ENCODE data around the gene PRDM16. TPM values are rescaled to one million over a fixed set of nuclear protein-coding genes. Genes with fewer than 3 reads are reported as not detected.

Gene PRDM16
- total RNA-seq, 4 donors from 2014 or later: 0.26 to 7.7 (median 0.35) TPM; not detected in 1

GRCh38 chr1:3318329-3318728, 249.3 kb downstream of the PRDM16 start:
- no peak overlapping the region for H3K27ac ChIP-seq
- H3K36me3 ChIP-seq: no peaks in the 10 kb centered on the region
- no peak for DNase-seq
- TF ChIP-seq CTCF (IDR thresholded peaks at IDR 0.05) (no peak), POLR2A (IDR thresholded peaks at IDR 0.05) (no peak)
- no peak overlapping the region for H3K4me3 ChIP-seq
- no peaks in the 10 kb centered on the region for H3K27me3 ChIP-seq
- H3K9me3 ChIP-seq: no peaks in the 10 kb centered on the region
- H3K4me1 ChIP-seq: peaks cover 9 to 18% of the 10 kb centered on the region in 2 donors
- intact Hi-C loops (cut with DNase I; ENCODE audit: low total_unique reads): no loop called here

- no peaks in the 10 kb centered on the region for H3K36me3 ChIP-seq
- H3K4me1 ChIP-seq: peaks cover 5 to 12% of the 10 kb centered on the region in 2 donors
- no peak for TF ChIP-seq POLR2A (IDR thresholded peaks at IDR 0.05)
- peak; percentile 45 to 61 (median 55) for TF ChIP-seq CTCF (IDR thresholded peaks at IDR 0.05)
- DNase-seq: peak in 1 of 2 donors; percentile 34
- no peak overlapping the region for H3K27ac ChIP-seq
- no peaks in the 10 kb centered on the region for H3K27me3 ChIP-seq
- no peaks in the 10 kb centered on the region for H3K9me3 ChIP-seq
- intact Hi-C loops (cut with DNase I; ENCODE audit: low total_unique reads): no loop called here
- H3K4me3 ChIP-seq: no peak overlapping the region
Observed at GRCh38 chr1:3319874-3320245, 250.9 kb downstream of the PRDM16 start.

GRCh38 chr1:3320246-3321152, 251.5 kb downstream of the PRDM16 start:
- Histone ChIP-seq H3K36me3 (no peaks in the 10 kb centered on the region), H3K4me1 (peaks cover 0 to 12% of the 10 kb centered on the region in 2 donors), H3K27me3 (no peaks in the 10 kb centered on the region), H3K27ac (no peak overlapping the region), H3K9me3 (no peaks in the 10 kb centered on the region), H3K4me3 (no peak overlapping the region)
- intact Hi-C loops (cut with DNase I; ENCODE audit: low total_unique reads): no loop called here
- no peak for DNase-seq
- TF ChIP-seq POLR2A (IDR thresholded peaks at IDR 0.05) (no peak), CTCF (IDR thresholded peaks at IDR 0.05) (no peak)

GRCh38 chr1:3321559-3322449, 252.8 kb downstream of the PRDM16 start:
- intact Hi-C loops (cut with DNase I; ENCODE audit: low total_unique reads): no loop called here
- Histone ChIP-seq H3K9me3 (no peaks in the 10 kb centered on the region), H3K27ac (no peak overlapping the region), H3K27me3 (no peaks in the 10 kb centered on the region), H3K36me3 (no peaks in the 10 kb centered on the region), H3K4me3 (no peak overlapping the region), H3K4me1 (peaks cover 0 to 12% of the 10 kb centered on the region in 2 donors)
- TF ChIP-seq POLR2A (IDR thresholded peaks at IDR 0.05) (no peak), CTCF (IDR thresholded peaks at IDR 0.05) (no peak)
- DNase-seq: no peak

All from uterus (tissue), 4 donors.